Neural progenitor cell (in vitro differentiated cells): ENCODE data around the gene VILL. TPM values are rescaled to one million over a fixed set of nuclear protein-coding genes. Genes with fewer than 3 reads are reported as not detected.

Experiments used
- DNase-seq: peaks from one replicate; pipeline ENCODE4 v3.0.0-alpha.2; 2016; ENCODE audit warnings: low spot score
- H2AFZ ChIP-seq: fragments of 200-600 bp; sonication (generic); replicated peaks from 2 replicates; pipeline ENCODE4 v1.6.1; 2016; ENCODE audit warnings: antibody characterized with exemption
- H3F3A ChIP-seq: fragments of 200-600 bp; sonication (generic); 2 replicates; pipeline ENCODE4 v1.6.1; 2016; ENCODE audit warnings: antibody characterized with exemption, low read depth
- H3K27ac ChIP-seq: fragments of 200-600 bp; sonication (generic); 2 replicates; pipeline ENCODE4 v1.5.1; 2016; ENCODE audit warnings: mild to moderate bottlenecking
- H3K27me3 ChIP-seq: fragments of 200-600 bp; sonication (generic); 2 replicates; pipeline ENCODE4 v1.6.1; 2016; ENCODE audit warnings: mild to moderate bottlenecking, moderate library complexity
- H3K36me3 ChIP-seq: fragments of 200-600 bp; sonication (generic); 2 replicates; pipeline ENCODE4 v1.5.1; 2016
- H3K4me1 ChIP-seq: fragments of 200-600 bp; sonication (generic); 2 replicates; pipeline ENCODE4 v1.6.1; 2016; ENCODE audit warnings: mixed run types
- H3K4me2 ChIP-seq: fragments of 200-600 bp; sonication (generic); 2 replicates; pipeline ENCODE4 v1.6.1; 2016
- H3K4me3 ChIP-seq: fragments of 200-600 bp; sonication (generic); 2 replicates; pipeline ENCODE4 v1.5.1; 2016
- H3K79me2 ChIP-seq: fragments of 200-600 bp; sonication (generic); 2 replicates; pipeline ENCODE4 v1.6.1; 2016; ENCODE audit warnings: low read depth
- H3K9ac ChIP-seq: fragments of 200-600 bp; sonication (generic); 2 replicates; pipeline ENCODE4 v1.6.1; 2016
- H3K9me3 ChIP-seq: fragments of 200-600 bp; sonication (generic); 2 replicates; pipeline ENCODE4 v1.5.1; 2016; ENCODE audit warnings: low read depth
- H4K20me1 ChIP-seq: fragments of 200-600 bp; sonication (generic); 2 replicates; pipeline ENCODE4 v1.6.1; 2016; ENCODE audit warnings: low read depth
- H3K27ac Mint-ChIP-seq: 3 replicates; pipeline ENCODE4 v1.8.0; 2021; ENCODE audit warnings: mixed read lengths
- H3K27me3 Mint-ChIP-seq: 2 replicates; pipeline ENCODE4 v1.8.0; 2022; ENCODE audit warnings: low read depth, mild to moderate bottlenecking, inconsistent platforms, moderate library complexity, mixed read lengths; ENCODE audit not compliant: insufficient read depth
- H3K36me3 Mint-ChIP-seq: 3 replicates; pipeline ENCODE4 v1.8.0; 2021; ENCODE audit warnings: mixed read lengths
- H3K4me1 Mint-ChIP-seq: 3 replicates; pipeline ENCODE4 v1.8.0; 2021; ENCODE audit warnings: mixed read lengths
- H3K4me3 Mint-ChIP-seq: 3 replicates; pipeline ENCODE4 v1.8.0; 2021; ENCODE audit warnings: mild to moderate bottlenecking, moderate library complexity, mixed read lengths
- H3K9me3 Mint-ChIP-seq: 3 replicates; pipeline ENCODE4 v1.8.0; 2020; ENCODE audit warnings: mixed read lengths
- CTCF ChIP-seq: fragments of 200-600 bp; sonication (generic); IDR thresholded peaks from 2 replicates; pipeline ENCODE4 v1.5.1; 2017; ENCODE audit warnings: antibody characterized with exemption, mild to moderate bottlenecking
- EZH2 ChIP-seq: fragments of 200-600 bp; sonication (generic); IDR thresholded peaks from 2 replicates; pipeline ENCODE4 v1.6.1; 2017; ENCODE audit warnings: antibody characterized with exemption, mild to moderate bottlenecking, moderate library complexity
- EZH2phosphoT487 ChIP-seq: fragments of 200-600 bp; sonication (generic); IDR thresholded peaks from 2 replicates; pipeline ENCODE4 v1.6.1; 2017; ENCODE audit warnings: antibody characterized with exemption
- total RNA-seq: library from RNA; depleted of rRNA; stranded (reverse); fragments of >200 nt; gene quantifications from 2 replicates; pipeline ENCODE4 v1.2.3, GENCODE V29; 2015; ENCODE audit warnings: low replicate concordance

Gene VILL
- total RNA-seq, 1 donor from 2014 or later = 4.9 TPM

GRCh38 chr3:37980462-37981347, 9.9 kb upstream of the VILL start:
- Mint-ChIP-seq H3K9me3 (no peaks in the 10 kb centered on the region), H3K36me3 (peaks cover 17% of the 10 kb centered on the region), H3K27me3 (peaks cover 2% of the 10 kb centered on the region), H3K27ac (no peak overlapping the region), H3K4me1 (no peaks in the 10 kb centered on the region), H3K4me3 (no peak overlapping the region)
- H3K9me3 ChIP-seq = no peaks in the 10 kb centered on the region
- H3K4me3 ChIP-seq = no peak overlapping the region
- no peaks in the 10 kb centered on the region for H3K27me3 ChIP-seq
- no peak for DNase-seq
- no peak for TF ChIP-seq EZH2phosphoT487
- TF ChIP-seq EZH2 = no peak
- no peak for TF ChIP-seq CTCF
- H3K9ac ChIP-seq = no peak overlapping the region
- no peaks in the 10 kb centered on the region for H3K36me3 ChIP-seq
- H3K4me2 ChIP-seq = no peak overlapping the region
- no peaks in the 10 kb centered on the region for H3F3A ChIP-seq
- no peaks in the 10 kb centered on the region for H4K20me1 ChIP-seq
- H3K79me2 ChIP-seq = no peaks in the 10 kb centered on the region
- H2AFZ ChIP-seq = no peak overlapping the region
- no peak overlapping the region for H3K27ac ChIP-seq
- H3K4me1 ChIP-seq = no peaks in the 10 kb centered on the region

DNA sequence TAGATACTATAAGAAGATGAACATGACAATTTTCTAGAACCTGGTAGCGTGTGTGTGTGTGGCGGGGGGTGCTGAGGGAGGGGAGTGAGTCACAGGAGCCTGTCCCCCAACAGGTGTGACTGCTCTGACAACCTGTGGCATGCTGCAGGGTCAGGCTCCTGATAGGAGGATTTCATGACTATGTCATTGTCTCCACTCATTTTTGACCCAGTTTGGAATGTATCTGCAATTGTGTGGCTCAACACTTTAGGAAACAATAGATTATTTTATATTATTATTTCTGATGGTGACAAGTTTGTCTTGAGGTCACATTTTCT, 9.3 kb upstream of the VILL start:
- DNase-seq = no peak
- Mint-ChIP-seq H3K9me3 (no peaks in the 10 kb centered on the region), H3K27me3 (peaks cover 2% of the 10 kb centered on the region), H3K36me3 (peaks cover 15% of the 10 kb centered on the region), H3K4me3 (no peak overlapping the region), H3K4me1 (no peaks in the 10 kb centered on the region), H3K27ac (no peak overlapping the region)
- no peak for TF ChIP-seq EZH2
- Histone ChIP-seq H3K36me3 (no peaks in the 10 kb centered on the region), H3K27ac (no peak overlapping the region), H3K27me3 (no peaks in the 10 kb centered on the region), H2AFZ (no peak overlapping the region), H3K4me1 (no peaks in the 10 kb centered on the region), H4K20me1 (no peaks in the 10 kb centered on the region), H3F3A (no peaks in the 10 kb centered on the region), H3K79me2 (no peaks in the 10 kb centered on the region), H3K4me2 (no peak overlapping the region), H3K4me3 (no peak overlapping the region), H3K9me3 (no peaks in the 10 kb centered on the region), H3K9ac (no peak overlapping the region)

DNA sequence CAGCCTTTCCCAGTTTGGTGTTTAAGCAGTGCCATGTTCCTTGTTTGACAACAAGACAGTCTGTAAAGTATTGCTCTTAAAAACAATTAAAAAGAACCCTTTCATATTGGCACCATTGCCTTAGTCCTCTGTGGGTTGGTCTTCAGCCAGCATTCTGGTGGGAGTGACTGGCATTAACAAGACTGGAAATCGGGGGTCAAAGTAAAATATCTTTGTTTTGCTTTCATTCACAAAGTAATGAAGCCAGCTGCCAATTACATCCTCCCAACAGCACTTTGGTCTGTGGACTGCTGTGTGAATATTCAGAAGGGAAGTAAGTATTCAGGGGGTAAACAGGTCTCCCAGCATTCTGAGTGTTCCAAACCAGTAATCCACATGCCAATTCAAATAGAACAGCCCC, 8.3 kb upstream of the VILL start:
- Histone ChIP-seq H3K27me3 (no peaks in the 10 kb centered on the region), H3K79me2 (no peaks in the 10 kb centered on the region), H2AFZ (no peak overlapping the region), H3K4me2 (no peak overlapping the region), H3K9ac (no peak overlapping the region), H3K4me3 (no peak overlapping the region), H3K4me1 (no peaks in the 10 kb centered on the region), H4K20me1 (no peaks in the 10 kb centered on the region), H3K36me3 (no peaks in the 10 kb centered on the region), H3K9me3 (no peaks in the 10 kb centered on the region), H3F3A (no peaks in the 10 kb centered on the region), H3K27ac (no peak overlapping the region)
- TF ChIP-seq CTCF (no peak), EZH2 (no peak), EZH2phosphoT487 (no peak)
- peaks cover 2% of the 10 kb centered on the region for H3K27me3 Mint-ChIP-seq
- H3K4me3 Mint-ChIP-seq = no peak overlapping the region
- H3K27ac Mint-ChIP-seq = no peak overlapping the region
- H3K36me3 Mint-ChIP-seq = peaks cover 15% of the 10 kb centered on the region
- no peak for DNase-seq
- no peaks in the 10 kb centered on the region for H3K9me3 Mint-ChIP-seq
- H3K4me1 Mint-ChIP-seq = no peaks in the 10 kb centered on the region

GRCh38 chr3:37984051-37984450, 6.5 kb upstream of the VILL start:
- TF ChIP-seq EZH2phosphoT487 = no peak
- no peak for TF ChIP-seq CTCF
- no peak for TF ChIP-seq EZH2
- Mint-ChIP-seq H3K27me3 (peaks cover 5% of the 10 kb centered on the region), H3K4me1 (peaks cover 5% of the 10 kb centered on the region), H3K36me3 (peaks cover 15% of the 10 kb centered on the region), H3K9me3 (no peaks in the 10 kb centered on the region), H3K27ac (no peak overlapping the region), H3K4me3 (no peak overlapping the region)
- H3K4me2 ChIP-seq = no peak overlapping the region
- no peak overlapping the region for H3K27ac ChIP-seq
- no peaks in the 10 kb centered on the region for H3K27me3 ChIP-seq
- no peaks in the 10 kb centered on the region for H3F3A ChIP-seq
- H3K4me1 ChIP-seq = no peaks in the 10 kb centered on the region
- no peaks in the 10 kb centered on the region for H3K79me2 ChIP-seq
- no peak for DNase-seq
- H3K9me3 ChIP-seq = no peaks in the 10 kb centered on the region
- H4K20me1 ChIP-seq = no peaks in the 10 kb centered on the region
- no peak overlapping the region for H3K9ac ChIP-seq
- no peaks in the 10 kb centered on the region for H3K36me3 ChIP-seq
- H3K4me3 ChIP-seq = no peak overlapping the region
- H2AFZ ChIP-seq = no peak overlapping the region
